GM12878 (cell line): ENCODE results near the gene CCDC136. TPM values are rescaled to one million over a fixed set of nuclear protein-coding genes. Genes with fewer than 3 reads are reported as not detected.

Source experiments
- ATAC-seq: fragments of 200-7000 bp; cut with Tn5 transposase; 3 replicates; pipeline ENCODE4 v1.9.1; 2020; ENCODE audit warnings: mild to moderate bottlenecking, moderate library complexity
- BruUV-seq: library from RNA; stranded (reverse); fragments of 400-500 nt; replicated peaks from 2 replicates; lab custom pipeline; 2021; lab: Mats Ljungman, UMichigan
- CTCF ChIA-PET: fragments of 300-600 bp; sonication (Branson Sonifier 250); formaldehyde crosslinking; extraction: SDS; loops from one replicate; lab custom pipeline; 2021; ENCODE audit warnings: inconsistent platforms; lab: Yijun Ruan, JAX
- POLR2A ChIA-PET: fragments of 350-600 bp; formaldehyde crosslinking; extraction: SDS; loops from one replicate; lab custom pipeline; 2021; ENCODE audit warnings: inconsistent platforms; lab: Charles Lee
- RAD21 ChIA-PET: fragments of 300-600 bp; sonication (Branson Sonifier 250); formaldehyde crosslinking; loops from one replicate; lab custom pipeline; 2023; ENCODE audit warnings: antibody characterized with exemption; ENCODE audit not compliant: unreplicated experiment; lab: Charles Lee
- SMC1A ChIA-PET: fragments of 300-600 bp; sonication (Branson Sonifier 250); formaldehyde crosslinking; loops from one replicate; lab custom pipeline; 2023; ENCODE audit not compliant: unreplicated experiment, uncharacterized antibody; lab: Charles Lee
- DNase-seq: peaks from one replicate; pipeline ENCODE4 v3.0.0-alpha.2; 2011; ENCODE audit warnings: low read depth, low spot score
- FAIRE-seq: peaks from 3 replicates; lab custom pipeline; 2011; peaks lifted over from hg19 to GRCh38; lab: Jason Lieb, UNC
- H2AFZ ChIP-seq: 2 replicates; pipeline ENCODE4 v1.6.0; 2011; ENCODE audit warnings: low read depth, low read length, control low read depth; ENCODE audit not compliant: control insufficient read depth
- H3K27ac ChIP-seq: 2 replicates; pipeline ENCODE4 v1.5.1; 2011; ENCODE audit warnings: control low read depth; ENCODE audit not compliant: control insufficient read depth, insufficient read depth
- H3K27me3 ChIP-seq, 2 experiments: replicated peaks in 1 of 2; 2 replicates each; pipeline versions ENCODE4 v1.6.0 to v1.6.1; 2011; ENCODE audit warnings: low read length in 1 of 2; ENCODE audit not compliant: control insufficient read depth in 2 of 2, insufficient read depth in 2 of 2
- H3K36me3 ChIP-seq, 2 experiments: 2 replicates each; pipeline ENCODE4 v1.5.1; 2011; ENCODE audit warnings: low read length in 1 of 2; ENCODE audit not compliant: control insufficient read depth in 2 of 2, insufficient read depth in 2 of 2
- H3K4me1 ChIP-seq: 2 replicates; pipeline ENCODE4 v1.6.1; 2011; ENCODE audit warnings: mild to moderate bottlenecking, low read length, moderate library complexity, mixed read lengths; ENCODE audit not compliant: control insufficient read depth, insufficient read depth
- H3K4me2 ChIP-seq: 2 replicates; pipeline ENCODE4 v1.6.0; 2011; ENCODE audit warnings: control low read depth; ENCODE audit not compliant: control insufficient read depth, insufficient read depth
- H3K4me3 ChIP-seq: fragments of 200-600 bp; sonication (generic); 2 replicates; pipeline ENCODE4 v1.5.1; 2016
- H3K79me2 ChIP-seq: 2 replicates; pipeline ENCODE4 v1.6.0; 2011; ENCODE audit warnings: low read length; ENCODE audit not compliant: control insufficient read depth, insufficient read depth
- H3K9ac ChIP-seq: 2 replicates; pipeline ENCODE4 v1.8.0; 2011; ENCODE audit warnings: low read length, control low read depth, mixed read lengths; ENCODE audit not compliant: control insufficient read depth, insufficient read depth
- H3K9me3 ChIP-seq: replicated peaks from 3 replicates; pipeline ENCODE4 v1.5.1; 2011; ENCODE audit warnings: mild to moderate bottlenecking, low read length; ENCODE audit not compliant: control insufficient read depth, insufficient read depth
- H4K20me1 ChIP-seq: 2 replicates; pipeline ENCODE4 v1.6.0; 2011; ENCODE audit not compliant: control insufficient read depth, insufficient read depth
- ASH2L ChIP-seq: fragments of 300-600, 200-600 bp; sonication (generic); IDR thresholded peaks from 2 replicates; pipeline ENCODE4 v1.6.1; 2017; ENCODE audit warnings: low read depth, mild to moderate bottlenecking, borderline replicate concordance
- BACH1 ChIP-seq: fragments of 450-650 bp; IDR thresholded peaks from 2 replicates; pipeline ENCODE4 v1.6.1; 2017; ENCODE audit warnings: mild to moderate bottlenecking, borderline replicate concordance
- CEBPB ChIP-seq, 2 experiments: fragments of 150-350 bp in 1 of 2; IDR thresholded peaks; 2 replicates each; pipeline ENCODE4 v1.6.1; 2012 to 2014; ENCODE audit warnings: low read depth in 2 of 2, low read length in 2 of 2, borderline replicate concordance in 1 of 2, inconsistent platforms in 1 of 2
- CHD4 ChIP-seq: fragments of 200-600 bp; sonication (generic); IDR thresholded peaks from 2 replicates; pipeline ENCODE4 v1.6.1; 2016; ENCODE audit warnings: mild to moderate bottlenecking
- GABPA ChIP-seq: IDR thresholded peaks from 2 replicates; pipeline ENCODE4 v1.6.1; 2014; ENCODE audit warnings: antibody characterized with exemption, low read depth, mild to moderate bottlenecking, inconsistent platforms
- GATAD2B ChIP-seq: fragments of 450-650 bp; conservative IDR thresholded peaks from 2 replicates; pipeline ENCODE4 v1.6.1; 2017; ENCODE audit warnings: low read depth, mild to moderate bottlenecking, moderate library complexity
- JUND ChIP-seq: IDR thresholded peaks from 2 replicates; pipeline ENCODE4 v1.6.1; 2012; ENCODE audit warnings: low read depth, mild to moderate bottlenecking, low read length, improper control_type of control experiment, moderate library complexity
- KLF5 ChIP-seq: fragments of 450-650 bp; IDR thresholded peaks from 2 replicates; pipeline ENCODE4 v1.6.1; 2014; ENCODE audit warnings: mild to moderate bottlenecking; ENCODE audit not compliant: partially characterized antibody
- LARP7 ChIP-seq: fragments of 450-650 bp; IDR thresholded peaks from 2 replicates; pipeline ENCODE4 v1.6.1; 2017; ENCODE audit warnings: mild to moderate bottlenecking
- MAX ChIP-seq: IDR thresholded peaks from 2 replicates; pipeline ENCODE4 v1.6.1; 2012; ENCODE audit warnings: low read depth, low read length, improper control_type of control experiment
- SPI1 ChIP-seq: IDR thresholded peaks from 2 replicates; pipeline ENCODE4 v1.6.1; 2011; ENCODE audit warnings: low read depth, mild to moderate bottlenecking, low read length, moderate library complexity, borderline replicate concordance; ENCODE audit not compliant: insufficient read depth
- SREBF2 ChIP-seq: IDR thresholded peaks from 2 replicates; pipeline ENCODE4 v1.6.1; 2012; ENCODE audit warnings: mild to moderate bottlenecking, low read length
- SUZ12 ChIP-seq: fragments of 200-600 bp; sonication (generic); IDR thresholded peaks from one replicate; pipeline ENCODE4 v1.6.1; 2018; ENCODE audit warnings: antibody characterized with exemption, mild to moderate bottlenecking; ENCODE audit not compliant: unreplicated experiment
- TARDBP ChIP-seq: IDR thresholded peaks from 2 replicates; pipeline ENCODE4 v1.6.1; 2016; ENCODE audit warnings: borderline replicate concordance
- WRNIP1 ChIP-seq: IDR thresholded peaks from 2 replicates; pipeline ENCODE4 v1.6.1; 2011; ENCODE audit warnings: low read depth, low read length, improper control_type of control experiment, borderline replicate concordance
- WGBS: methylation state at CpG from one replicate; pipeline ENCODE4 v1.1.6; 2016; ENCODE audit warnings: low lambda C conversion rate; ENCODE audit not compliant: insufficient replicate concordance, insufficient coverage; ENCODE audit errors: missing lambda C conversion rate; 5-methylcytosine and 5-hydroxymethylcytosine counted together
- in situ Hi-C: fragments of 300-500 bp; cut with MboI; formaldehyde crosslinking; loops from 9 replicates; pipeline ENCODE4 v1.14.3; 2018; ENCODE audit warnings: mixed read lengths
- intact Hi-C: fragments of 100-400 bp; cut with micrococcal nuclease; formaldehyde crosslinking; loops from one replicate; pipeline ENCODE4 v1.14.2; 2022; ENCODE audit not compliant: unreplicated experiment
- polyA plus RNA-seq, 11 experiments: library from polyadenylated mRNA; depleted of rRNA in 4 of 11; unstranded in 6 of 11; stranded (reverse) in 5 of 11; fragments of >200 nt; fragmentation: Nextera tagmentation in 4 of 11; fragmentation: Illumina TruSeq in 1 of 11; extraction: Ambion mirVana in 4 of 11; extraction: Trizol in 1 of 11; gene quantifications; 1 replicate in 1 of 11; 2 replicates in 10 of 11; pipeline versions ENCODE4 v1.2.1 to v1.2.3, GENCODE V29; 2011 to 2016; ENCODE audit warnings: inconsistent platforms in 2 of 11, missing spikeins in 2 of 11, low read depth in 1 of 11
- total RNA-seq, 4 experiments: library from RNA; depleted of rRNA in 3 of 4; stranded (reverse); fragments of >200 nt in 3 of 4; fragmentation: Illumina TruSeq in 1 of 4; extraction: Trizol in 1 of 4; gene quantifications; 2 replicates each; pipeline versions ENCODE4 v1.2.1 to v1.2.3, GENCODE V29; 2013 to 2021
- TF ChIP-seq, protein P1 (sequence below): fragments of 450-650 bp; IDR thresholded peaks from 2 replicates; pipeline ENCODE4 v1.6.1; 2016; ENCODE audit warnings: mild to moderate bottlenecking, moderate library complexity, borderline replicate concordance
- TF ChIP-seq, protein P2 (sequence below): IDR thresholded peaks from 2 replicates; pipeline ENCODE4 v1.6.1; 2011; ENCODE audit warnings: borderline replicate concordance, low read depth, mild to moderate bottlenecking, moderate library complexity, low read length; ENCODE audit not compliant: insufficient read depth, poor library complexity, severe bottlenecking
- TF ChIP-seq, protein P3 (sequence below): fragments of 150-350 bp; IDR thresholded peaks from 2 replicates; pipeline ENCODE4 v1.6.1; 2014; ENCODE audit warnings: mild to moderate bottlenecking, low read depth, low read length

Gene CCDC136
- total and polyA plus RNA-seq, 10 of the 15 experiments (the other 5 are each of a cell fraction or from before 2014, with no cell fraction given), result 0.32 to 4.8 (median 1.5) TPM

- Histone ChIP-seq H3K4me2 (no peak overlapping the region), H3K9ac (no peak overlapping the region), H2AFZ (no peak overlapping the region), H3K4me3 (no peak overlapping the region), H3K27me3 (peaks cover 3 to 6% of the 10 kb centered on the region in 2 experiments; a peak in 3 of 4 replicates), H4K20me1 (no peaks in the 10 kb centered on the region), H3K9me3 (no peaks in the 10 kb centered on the region), H3K27ac (no peak overlapping the region), H3K36me3 (no peaks in the 10 kb centered on the region), H3K4me1 (peaks cover 8% of the 10 kb centered on the region), H3K79me2 (no peaks in the 10 kb centered on the region)
- no peak for DNase-seq
- CTCF ChIA-PET, result interaction anchor here (0.7 to 1.4 kb wide), 2 partner anchors 49 to 255 kb away, joined by 3 to 5 read pairs; no protein-coding TSS in a partner anchor
- FAIRE-seq, result no peak
- SMC1A ChIA-PET, result no interaction called here
- no peak for ATAC-seq
- RAD21 ChIA-PET, result no interaction called here
- in situ Hi-C loops (no loop called here), intact Hi-C loops (no loop called here)
- POLR2A ChIA-PET, result no interaction called here
- BruUV-seq, result no TSS peak
- WGBS, result 64% methylated on average over 15 of the region's 16 CpGs
- TF ChIP-seq CEBPB (IDR thresholded peaks at IDR 0.05; ENCODE audit: borderline replicate concordance in 1 of 2, low read depth in 2 of 2, low read length in 2 of 2) (no peak), KLF5 (no peak), CHD4 (no peak), BACH1 (no peak), ASH2L (no peak), TARDBP (no peak), LARP7 (no peak), SREBF2 (no peak), GATAD2B (no peak), SUZ12 (no peak), MAX (no peak), WRNIP1 (no peak), GABPA (no peak), SPI1 (no peak), JUND (no peak)
- TF ChIP-seq, protein P1, sequence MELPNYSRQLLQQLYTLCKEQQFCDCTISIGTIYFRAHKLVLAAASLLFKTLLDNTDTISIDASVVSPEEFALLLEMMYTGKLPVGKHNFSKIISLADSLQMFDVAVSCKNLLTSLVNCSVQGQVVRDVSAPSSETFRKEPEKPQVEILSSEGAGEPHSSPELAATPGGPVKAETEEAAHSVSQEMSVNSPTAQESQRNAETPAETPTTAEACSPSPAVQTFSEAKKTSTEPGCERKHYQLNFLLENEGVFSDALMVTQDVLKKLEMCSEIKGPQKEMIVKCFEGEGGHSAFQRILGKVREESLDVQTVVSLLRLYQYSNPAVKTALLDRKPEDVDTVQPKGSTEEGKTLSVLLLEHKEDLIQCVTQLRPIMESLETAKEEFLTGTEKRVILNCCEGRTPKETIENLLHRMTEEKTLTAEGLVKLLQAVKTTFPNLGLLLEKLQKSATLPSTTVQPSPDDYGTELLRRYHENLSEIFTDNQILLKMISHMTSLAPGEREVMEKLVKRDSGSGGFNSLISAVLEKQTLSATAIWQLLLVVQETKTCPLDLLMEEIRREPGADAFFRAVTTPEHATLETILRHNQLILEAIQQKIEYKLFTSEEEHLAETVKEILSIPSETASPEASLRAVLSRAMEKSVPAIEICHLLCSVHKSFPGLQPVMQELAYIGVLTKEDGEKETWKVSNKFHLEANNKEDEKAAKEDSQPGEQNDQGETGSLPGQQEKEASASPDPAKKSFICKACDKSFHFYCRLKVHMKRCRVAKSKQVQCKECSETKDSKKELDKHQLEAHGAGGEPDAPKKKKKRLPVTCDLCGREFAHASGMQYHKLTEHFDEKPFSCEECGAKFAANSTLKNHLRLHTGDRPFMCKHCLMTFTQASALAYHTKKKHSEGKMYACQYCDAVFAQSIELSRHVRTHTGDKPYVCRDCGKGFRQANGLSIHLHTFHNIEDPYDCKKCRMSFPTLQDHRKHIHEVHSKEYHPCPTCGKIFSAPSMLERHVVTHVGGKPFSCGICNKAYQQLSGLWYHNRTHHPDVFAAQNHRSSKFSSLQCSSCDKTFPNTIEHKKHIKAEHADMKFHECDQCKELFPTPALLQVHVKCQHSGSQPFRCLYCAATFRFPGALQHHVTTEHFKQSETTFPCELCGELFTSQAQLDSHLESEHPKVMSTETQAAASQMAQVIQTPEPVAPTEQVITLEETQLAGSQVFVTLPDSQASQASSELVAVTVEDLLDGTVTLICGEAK, result no peak
- TF ChIP-seq, protein P2, sequence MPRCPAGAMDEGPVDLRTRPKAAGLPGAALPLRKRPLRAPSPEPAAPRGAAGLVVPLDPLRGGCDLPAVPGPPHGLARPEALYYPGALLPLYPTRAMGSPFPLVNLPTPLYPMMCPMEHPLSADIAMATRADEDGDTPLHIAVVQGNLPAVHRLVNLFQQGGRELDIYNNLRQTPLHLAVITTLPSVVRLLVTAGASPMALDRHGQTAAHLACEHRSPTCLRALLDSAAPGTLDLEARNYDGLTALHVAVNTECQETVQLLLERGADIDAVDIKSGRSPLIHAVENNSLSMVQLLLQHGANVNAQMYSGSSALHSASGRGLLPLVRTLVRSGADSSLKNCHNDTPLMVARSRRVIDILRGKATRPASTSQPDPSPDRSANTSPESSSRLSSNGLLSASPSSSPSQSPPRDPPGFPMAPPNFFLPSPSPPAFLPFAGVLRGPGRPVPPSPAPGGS, result no peak
- TF ChIP-seq, protein P3, sequence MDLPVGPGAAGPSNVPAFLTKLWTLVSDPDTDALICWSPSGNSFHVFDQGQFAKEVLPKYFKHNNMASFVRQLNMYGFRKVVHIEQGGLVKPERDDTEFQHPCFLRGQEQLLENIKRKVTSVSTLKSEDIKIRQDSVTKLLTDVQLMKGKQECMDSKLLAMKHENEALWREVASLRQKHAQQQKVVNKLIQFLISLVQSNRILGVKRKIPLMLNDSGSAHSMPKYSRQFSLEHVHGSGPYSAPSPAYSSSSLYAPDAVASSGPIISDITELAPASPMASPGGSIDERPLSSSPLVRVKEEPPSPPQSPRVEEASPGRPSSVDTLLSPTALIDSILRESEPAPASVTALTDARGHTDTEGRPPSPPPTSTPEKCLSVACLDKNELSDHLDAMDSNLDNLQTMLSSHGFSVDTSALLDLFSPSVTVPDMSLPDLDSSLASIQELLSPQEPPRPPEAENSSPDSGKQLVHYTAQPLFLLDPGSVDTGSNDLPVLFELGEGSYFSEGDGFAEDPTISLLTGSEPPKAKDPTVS, result no peak
Measured at GRCh38 chr7:128835231-128835751, 43.5 kb downstream of the CCDC136 start.
